B cell (primary cell): ENCODE results near the gene ASIP. TPM values are rescaled to one million over a fixed set of nuclear protein-coding genes. Genes with fewer than 3 reads are reported as not detected.

Experiments
- ATAC-seq: fragments of 200-7000 bp; cut with Tn5 transposase; one replicate; pipeline ENCODE4 v1.10.0; 2021; ENCODE audit warnings: low read depth, mild to moderate bottlenecking, moderate number of reproducible peaks, moderate library complexity
- CTCF ChIA-PET: fragments of 350-600 bp; sonication (Branson Sonifier 250); formaldehyde crosslinking; loops from one replicate; lab custom pipeline; 2021; ENCODE audit warnings: antibody characterized with exemption, inconsistent platforms; lab: Charles Lee
- POLR2A ChIA-PET: fragments of 350-600 bp; sonication (Branson Sonifier 250); formaldehyde crosslinking; loops from one replicate; lab custom pipeline; 2021; ENCODE audit warnings: antibody characterized with exemption; lab: Charles Lee
- DNase-seq: peaks from one replicate; pipeline ENCODE4 v3.0.0; 2013
- H2AFZ ChIP-seq: 2 replicates; pipeline ENCODE4 v1.6.1; 2012; ENCODE audit warnings: mild to moderate bottlenecking, low read depth, low read length; ENCODE audit not compliant: insufficient read depth, poor library complexity, severe bottlenecking
- H3K27ac ChIP-seq, 2 donors: 1 replicate in 1 of 2; 2 replicates in 1 of 2; pipeline ENCODE4 v1.5.1; 2012 to 2013; ENCODE audit warnings: low read length in 2 of 2, mild to moderate bottlenecking in 2 of 2, moderate library complexity in 1 of 2
- H3K27me3 ChIP-seq, 4 experiments: fragments of 200-600 bp in 1 of 4; sonication (generic) in 1 of 4; replicated peaks in 1 of 4; 1 replicate in 2 of 4; 2 replicates in 2 of 4; pipeline versions ENCODE4 v1.6.1 to v1.7.0; 2013 to 2016; ENCODE audit warnings: low read length in 3 of 4, mild to moderate bottlenecking in 2 of 4, mixed read lengths in 1 of 4, moderate library complexity in 1 of 4; ENCODE audit not compliant: insufficient read depth in 4 of 4, control insufficient read depth in 3 of 4; ENCODE audit errors: control extremely low read depth in 1 of 4
- H3K36me3 ChIP-seq, 2 experiments: replicated peaks in 1 of 2; 1 replicate in 1 of 2; 2 replicates in 1 of 2; pipeline versions ENCODE4 v1.6.1 to v1.7.1; 2013; ENCODE audit warnings: low read length in 1 of 2; ENCODE audit not compliant: insufficient read depth in 2 of 2, control insufficient read depth in 1 of 2; ENCODE audit errors: control extremely low read depth in 1 of 2, extremely low read depth in 1 of 2
- H3K4me1 ChIP-seq, 2 donors: fragments of 200-600 bp in 1 of 2; sonication (generic) in 1 of 2; 1 replicate in 1 of 2; 2 replicates in 1 of 2; pipeline versions ENCODE4 v1.5.1 to v1.6.1; 2013 to 2017; ENCODE audit warnings: low read length in 2 of 2; ENCODE audit not compliant: control insufficient read depth in 2 of 2, insufficient read depth in 2 of 2
- H3K4me2 ChIP-seq: replicated peaks from 2 replicates; pipeline ENCODE3; 2012; ENCODE audit warnings: mild to moderate bottlenecking, low read depth, low read length; ENCODE audit not compliant: poor library complexity, severe bottlenecking
- H3K4me3 ChIP-seq, 5 experiments: fragments of 200-600 bp in 1 of 5; sonication (generic) in 1 of 5; 1 replicate in 3 of 5; 2 replicates in 2 of 5; pipeline versions ENCODE4 v1.5.1 to v1.7.0; 2011 to 2016; ENCODE audit warnings: low read length in 4 of 5, mild to moderate bottlenecking in 4 of 5, low read depth in 2 of 5, control low read depth in 1 of 5, moderate library complexity in 1 of 5; ENCODE audit not compliant: insufficient read depth in 1 of 5; ENCODE audit errors: control extremely low read depth in 1 of 5, extremely low read depth in 1 of 5
- H3K79me2 ChIP-seq: fragments of 200-600 bp; sonication (generic); one replicate; pipeline ENCODE4 v1.6.0; 2016; ENCODE audit warnings: low read length; ENCODE audit not compliant: control insufficient read depth, insufficient read depth
- H3K9ac ChIP-seq: fragments of 200-600 bp; sonication (generic); 2 replicates; pipeline ENCODE4 v1.6.1; 2017; ENCODE audit warnings: mild to moderate bottlenecking, low read length, moderate library complexity
- H3K9me3 ChIP-seq, 3 donors: one replicate each; pipeline versions ENCODE4 v1.6.1 to v1.7.1; 2013; ENCODE audit warnings: low read length in 2 of 3; ENCODE audit not compliant: control insufficient read depth in 2 of 3, insufficient read depth in 1 of 3; ENCODE audit errors: control extremely low read depth in 1 of 3
- H4K20me1 ChIP-seq: 2 replicates; pipeline ENCODE4 v1.6.0; 2012; ENCODE audit warnings: mild to moderate bottlenecking, low read length; ENCODE audit not compliant: insufficient read depth, control insufficient read depth, poor library complexity, severe bottlenecking
- H3K27ac Mint-ChIP-seq: one replicate; pipeline ENCODE4 v1.8.0; 2021; ENCODE audit warnings: mixed read lengths
- H3K27me3 Mint-ChIP-seq: one replicate; pipeline ENCODE4 v1.8.0; 2021; ENCODE audit warnings: mixed read lengths
- H3K4me1 Mint-ChIP-seq: one replicate; pipeline ENCODE4 v1.8.0; 2021; ENCODE audit warnings: mixed read lengths
- H3K4me3 Mint-ChIP-seq: one replicate; pipeline ENCODE4 v1.8.0; 2021; ENCODE audit warnings: mixed read lengths
- H3K9me3 Mint-ChIP-seq: one replicate; pipeline ENCODE4 v1.8.0; 2022; ENCODE audit warnings: mixed read lengths; ENCODE audit not compliant: insufficient read depth
- EZH2 ChIP-seq: IDR thresholded peaks from 2 replicates; pipeline ENCODE4 v1.6.1; 2012; ENCODE audit warnings: borderline replicate concordance, low read depth, mild to moderate bottlenecking, moderate library complexity, low read length; ENCODE audit not compliant: insufficient read depth, poor library complexity, severe bottlenecking
- WGBS: methylation state at CpG from one replicate; pipeline ENCODE4 v1.1.5; 2013; ENCODE audit warnings: missing lambda C conversion rate; ENCODE audit not compliant: insufficient coverage; 5-methylcytosine and 5-hydroxymethylcytosine counted together
- intact Hi-C: fragments of 100-400 bp; cut with micrococcal nuclease; formaldehyde crosslinking; loops from one replicate; pipeline ENCODE4 v1.10.0; 2022
- polyA plus RNA-seq: library from polyadenylated mRNA; depleted of rRNA; stranded (reverse); fragments of >200 nt; gene quantifications from 2 replicates; pipeline ENCODE4 v1.2.3, GENCODE V29; 2012
- total RNA-seq, 2 donors: library from RNA; stranded (reverse); fragments of 120-200 nt in 1 of 2; gene quantifications; 1 replicate in 1 of 2; 2 replicates in 1 of 2; pipeline versions ENCODE4 v1.2.3 to v1.2.4, GENCODE V29; 2013 to 2022
- TF ChIP-seq, protein P1 (sequence below): fragments of 200-600 bp; IDR thresholded peaks from one replicate; pipeline ENCODE4 v1.8.0; 2022; ENCODE audit warnings: antibody characterized with exemption, mild to moderate bottlenecking

ASIP gene
- total and polyA plus RNA-seq, 2 donors (not counting 1 experiment from before 2014, with no cell fraction given) = 0.24 TPM; not detected in 1

DNA sequence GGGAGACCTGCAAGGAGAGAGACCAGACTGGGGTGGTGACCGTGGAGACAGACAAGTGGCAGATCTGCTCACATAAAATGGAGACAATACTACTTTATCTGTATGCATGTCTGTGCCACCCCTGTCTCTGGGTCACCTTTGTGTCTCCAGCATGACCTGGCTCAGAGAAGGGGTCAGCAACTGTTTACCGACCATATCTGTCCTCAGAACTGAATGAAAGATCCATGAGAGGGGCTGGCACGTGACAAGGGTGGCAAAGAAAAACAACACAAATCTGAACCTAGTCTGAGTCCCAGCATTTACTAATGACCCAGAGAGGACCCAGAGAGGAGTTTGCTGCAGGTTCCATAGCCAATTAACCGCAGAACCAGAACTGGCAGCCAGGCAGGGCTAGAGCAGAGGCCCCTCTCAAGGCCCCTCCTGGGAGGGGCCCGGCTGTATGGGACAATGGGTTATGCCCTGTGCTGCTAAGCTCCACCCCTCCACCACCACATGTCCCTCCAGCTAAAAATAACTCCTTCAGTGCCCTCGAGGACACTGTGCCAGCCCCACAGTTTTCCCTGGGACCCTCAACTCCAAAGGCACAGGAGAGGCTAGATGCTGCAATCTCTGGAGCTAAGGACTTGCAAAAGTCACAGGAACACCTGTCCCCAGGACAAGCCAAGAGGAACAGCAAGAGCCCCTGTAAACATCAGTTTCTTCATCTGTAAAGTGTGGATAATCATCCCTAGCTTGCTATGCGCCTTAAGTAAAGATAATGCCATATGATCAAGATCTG, 59.8 kb downstream of the ASIP start:
- no peaks in the 10 kb centered on the region for H3K9me3 ChIP-seq
- WGBS = 66% methylated on average over 6 of the region's 7 CpGs
- intact Hi-C loops = loop anchor here (5.0 kb wide), 2 partner anchors 814 to 1241 kb away; partner anchors contain the start of gene ERGIC3
- H3K4me1 ChIP-seq = peaks cover 4 to 18% of the 10 kb centered on the region in 2 donors
- no peak overlapping the region for H3K4me2 ChIP-seq
- Mint-ChIP-seq H3K9me3 (no peaks in the 10 kb centered on the region), H3K27me3 (no peaks in the 10 kb centered on the region), H3K27ac (peak overlapping the region; percentile 56), H3K4me1 (peaks cover 19% of the 10 kb centered on the region), H3K4me3 (peak overlapping the region; percentile 48)
- no peak overlapping the region for H2AFZ ChIP-seq
- no peak for DNase-seq
- no peaks in the 10 kb centered on the region for H4K20me1 ChIP-seq
- H3K9ac ChIP-seq = no peak overlapping the region
- no peaks in the 10 kb centered on the region for H3K27me3 ChIP-seq
- no peaks in the 10 kb centered on the region for H3K36me3 ChIP-seq
- ChIA-PET POLR2A (no interaction called here), CTCF (interaction anchor here (0.6 to 1.5 kb wide), 4 partner anchors 12 to 795 kb away, joined by 3 to 8 read pairs (median 3); no protein-coding TSS in a partner anchor)
- no peak for ATAC-seq
- peaks cover 34% of the 10 kb centered on the region for H3K79me2 ChIP-seq
- H3K4me3 ChIP-seq = no peak overlapping the region
- no peak overlapping the region for H3K27ac ChIP-seq
- TF ChIP-seq, protein P1, sequence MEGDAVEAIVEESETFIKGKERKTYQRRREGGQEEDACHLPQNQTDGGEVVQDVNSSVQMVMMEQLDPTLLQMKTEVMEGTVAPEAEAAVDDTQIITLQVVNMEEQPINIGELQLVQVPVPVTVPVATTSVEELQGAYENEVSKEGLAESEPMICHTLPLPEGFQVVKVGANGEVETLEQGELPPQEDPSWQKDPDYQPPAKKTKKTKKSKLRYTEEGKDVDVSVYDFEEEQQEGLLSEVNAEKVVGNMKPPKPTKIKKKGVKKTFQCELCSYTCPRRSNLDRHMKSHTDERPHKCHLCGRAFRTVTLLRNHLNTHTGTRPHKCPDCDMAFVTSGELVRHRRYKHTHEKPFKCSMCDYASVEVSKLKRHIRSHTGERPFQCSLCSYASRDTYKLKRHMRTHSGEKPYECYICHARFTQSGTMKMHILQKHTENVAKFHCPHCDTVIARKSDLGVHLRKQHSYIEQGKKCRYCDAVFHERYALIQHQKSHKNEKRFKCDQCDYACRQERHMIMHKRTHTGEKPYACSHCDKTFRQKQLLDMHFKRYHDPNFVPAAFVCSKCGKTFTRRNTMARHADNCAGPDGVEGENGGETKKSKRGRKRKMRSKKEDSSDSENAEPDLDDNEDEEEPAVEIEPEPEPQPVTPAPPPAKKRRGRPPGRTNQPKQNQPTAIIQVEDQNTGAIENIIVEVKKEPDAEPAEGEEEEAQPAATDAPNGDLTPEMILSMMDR = no peak
- no peak for TF ChIP-seq EZH2
